OCI-LY7 (cell line): ENCODE results near the gene ZNF350.
"Not testable (repeated sequence)": the region's sequence is repeated elsewhere in the genome, so short reads cannot be mapped to it uniquely, and the experiment has no call there.

ENCODE experiments used
- CTCF ChIP-seq: fragments of 200-600 bp; sonication (generic); conservative IDR thresholded peaks from 2 replicates; pipeline ENCODE4 v1.5.1; 2014; ENCODE audit warnings: mild to moderate bottlenecking, antibody characterized with exemption, low read length, moderate library complexity, mixed read lengths
- EZH2phosphoT487 ChIP-seq: fragments of 200-600 bp; sonication (generic); IDR thresholded peaks from 2 replicates; pipeline ENCODE4 v1.6.1; 2018; ENCODE audit warnings: low read depth, borderline replicate concordance, mild to moderate bottlenecking, mixed run types, antibody characterized with exemption, low read length, moderate library complexity, mixed read lengths

GRCh38 chr19:52026255-52026990, 39.8 kb upstream of the ZNF350 start:
- TF ChIP-seq CTCF, EZH2phosphoT487: not testable (repeated sequence)
